Measurements from ENCODE around the gene ATXN10.

DNA sequence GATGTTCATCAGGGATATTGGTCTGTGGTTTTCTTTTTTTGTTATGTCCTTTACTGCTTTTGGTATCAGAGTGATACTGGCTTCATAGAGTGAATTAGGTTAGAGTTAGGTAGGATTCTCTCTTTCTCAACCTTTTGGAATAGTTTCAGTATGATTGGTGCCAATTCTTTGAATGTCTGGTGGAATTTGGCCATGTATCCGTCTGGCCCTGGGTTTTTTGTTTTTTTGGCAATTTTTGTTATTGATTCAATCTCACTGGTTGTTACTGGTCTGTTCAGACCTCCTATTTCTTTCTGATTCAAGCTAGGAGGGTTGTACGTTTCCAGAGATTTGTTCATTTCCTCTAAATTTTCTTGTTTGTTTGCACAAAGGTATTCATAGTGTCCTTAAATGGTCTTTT is 54.4 kb downstream of the ATXN10 start:
- TF ChIP-seq GATA2 (IDR thresholded peaks at IDR 0.05; ENCODE audit: low read depth, low read length), result no peak
- TF ChIP-seq GATA3 (IDR thresholded peaks at IDR 0.05; ENCODE audit: low read depth, low read length), result no peak
